Measurements from ENCODE around the gene C1orf167.

Gene C1orf167, protein sequence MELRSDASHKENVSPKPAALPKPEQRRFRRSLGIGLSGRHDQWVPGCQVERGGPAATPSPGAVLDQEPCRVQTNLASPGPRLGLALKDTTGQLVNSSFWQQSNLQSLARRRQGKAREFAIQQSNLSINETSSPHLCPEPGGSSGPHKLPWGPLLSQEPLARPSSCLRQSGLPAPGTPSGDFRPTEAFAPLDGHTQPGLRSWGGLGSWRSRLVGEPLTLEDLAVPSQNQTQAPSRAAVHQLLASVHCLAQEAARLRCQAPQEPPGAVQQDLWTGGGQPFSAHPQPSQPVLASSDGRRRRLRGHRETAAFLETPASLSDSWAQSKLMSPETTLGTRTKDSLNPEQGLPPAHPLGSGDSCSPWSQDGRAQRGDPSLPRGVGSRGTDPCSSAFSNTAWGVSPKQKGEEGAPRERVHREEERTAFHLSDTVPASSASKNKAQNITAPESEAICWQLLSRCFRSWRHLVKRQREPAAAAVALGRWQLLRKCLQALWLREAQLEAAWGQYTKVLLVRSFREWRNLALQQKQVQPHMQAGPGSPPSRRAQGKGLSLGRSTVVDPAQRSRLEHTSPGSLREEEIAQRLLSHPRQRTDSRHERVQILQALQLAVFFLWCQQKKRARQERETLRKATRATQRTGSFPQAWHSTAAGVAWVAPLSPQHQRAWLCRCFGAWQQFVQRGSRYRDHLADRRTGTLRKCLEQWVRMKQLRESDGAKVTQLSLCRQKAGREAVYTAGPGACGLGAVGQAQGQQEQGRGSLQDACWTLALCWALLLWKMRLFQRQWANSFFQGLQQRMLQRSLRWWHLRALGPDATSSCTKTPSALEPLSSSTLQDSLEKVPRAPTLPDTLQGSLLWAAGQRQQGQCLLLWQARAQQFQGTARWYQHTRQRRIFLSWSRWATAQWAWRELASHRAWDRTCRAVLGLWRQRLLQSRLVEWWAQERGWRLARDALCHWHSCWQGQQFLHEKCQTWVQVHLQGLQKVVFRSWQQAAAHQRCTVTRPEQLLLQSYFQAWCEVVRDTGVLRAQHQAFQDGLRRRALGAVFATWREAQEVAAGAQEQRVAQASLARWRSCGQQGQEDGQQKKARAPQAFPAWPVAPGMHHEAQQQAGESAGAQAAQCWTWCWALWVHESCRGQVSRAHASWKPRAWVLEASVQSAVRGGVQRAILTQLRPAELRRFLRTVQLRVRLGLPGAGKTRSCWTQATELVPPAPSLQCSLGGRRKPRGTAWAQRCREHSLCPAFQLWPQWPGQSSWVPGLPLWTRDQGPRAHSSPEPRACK (N-terminal part only)

DNA sequence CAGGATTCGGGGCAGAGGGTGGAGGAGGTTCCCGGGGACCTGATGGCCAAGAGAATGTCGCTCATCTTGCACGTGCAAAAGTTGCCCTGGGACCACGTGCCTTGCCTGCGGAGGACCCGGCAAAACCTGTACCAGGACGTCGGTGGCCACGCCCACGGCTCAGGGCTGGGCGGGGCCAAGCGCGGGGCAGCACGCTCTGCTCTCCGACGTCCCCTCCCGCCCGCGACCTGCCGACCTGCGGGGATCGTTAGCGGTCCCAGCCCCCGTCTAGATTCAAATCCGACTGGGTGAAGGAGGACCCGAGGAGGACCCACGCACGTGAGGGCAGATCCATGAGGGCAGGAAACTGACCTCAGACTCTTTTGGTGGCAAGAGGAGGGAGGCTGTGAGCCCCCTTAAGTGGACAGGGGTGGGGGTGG lies at the start of gene C1orf167:
Gene C1orf167 (plus strand): TSS at position 206 of the 419 bp plus-strand sequence. CDS start 2,208 bp downstream, outside the sequence.
- Histone ChIP-seq H3K4me1 (ENCODE audit: control insufficient read depth, low read depth, low read length) (peaks cover 9% of the 10 kb centered on the region), H3K27me3 (ENCODE audit: control insufficient read depth, insufficient read depth, low read length) (peaks cover 44% of the 10 kb centered on the region), H3K27ac (ENCODE audit: low read length) (no peak within 1 kb of the TSS), H3K36me3 (ENCODE audit: control insufficient read depth, low read depth, low read length) (no peaks in the 10 kb centered on the region), H3K9me3 (ENCODE audit: control insufficient read depth, low read depth, low read length) (no peaks in the 10 kb centered on the region), H3K4me3 (ENCODE audit: low read length) (peak within 1 kb of the TSS; percentile 34), H3K9ac (ENCODE audit: low read length) (no peak within 1 kb of the TSS)

DNA sequence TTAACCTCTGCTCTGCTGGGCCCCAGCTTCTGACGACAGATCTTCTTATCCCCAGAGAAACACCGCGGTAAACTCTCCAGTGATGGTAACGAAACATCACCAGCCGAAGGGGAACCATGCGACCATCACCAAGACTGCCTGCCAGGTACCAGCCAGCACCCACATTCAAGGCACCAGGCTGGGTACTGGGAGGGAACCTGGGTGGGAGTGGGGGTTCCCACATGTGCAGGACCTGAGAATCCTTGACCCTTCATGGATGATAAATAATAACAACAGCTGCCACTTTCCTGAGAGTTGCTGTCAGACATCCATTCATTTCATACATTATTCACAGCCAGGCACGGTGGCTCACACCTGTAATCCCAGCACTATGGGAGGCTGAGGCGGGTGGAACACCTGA lies 49.7 kb upstream of the C1orf167 start:
- no peak overlapping the region for H3K27ac ChIP-seq (ENCODE audit: low read length)

DNA sequence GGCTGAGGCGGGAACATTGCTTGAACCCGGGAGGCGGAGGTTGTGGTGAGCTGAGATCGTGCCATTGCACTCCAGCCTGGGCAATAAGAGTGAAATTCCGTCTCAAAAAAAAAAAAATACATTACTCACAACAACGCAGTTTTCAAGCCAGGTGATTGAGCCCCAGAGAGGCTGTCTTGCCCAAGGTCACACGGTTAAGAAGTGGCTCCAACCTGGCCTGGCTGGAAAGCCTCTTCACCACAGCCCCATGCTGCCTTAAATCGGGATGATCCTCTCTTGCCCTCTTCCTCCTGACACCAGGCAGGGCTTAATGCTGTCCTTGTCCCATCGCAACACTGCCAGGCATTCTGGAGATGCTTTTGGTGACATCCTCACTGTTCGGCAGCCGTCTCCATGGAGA lies 48.9 kb upstream of the C1orf167 start:
- Histone ChIP-seq H3K9me3 (ENCODE audit: control insufficient read depth, low read depth, low read length) (no peaks in the 10 kb centered on the region), H3K27me3 (ENCODE audit: control insufficient read depth, insufficient read depth, low read length) (no peaks in the 10 kb centered on the region), H3K4me1 (ENCODE audit: control insufficient read depth, low read depth, low read length) (no peaks in the 10 kb centered on the region), H3K36me3 (ENCODE audit: control insufficient read depth, low read depth, low read length) (peaks cover 8% of the 10 kb centered on the region), H3K9ac (ENCODE audit: low read length) (no peak overlapping the region), H3K4me3 (ENCODE audit: low read length) (no peak overlapping the region), H3K27ac (ENCODE audit: low read length) (no peak overlapping the region)

More for the DNA sequence above, 49.7 kb upstream of the C1orf167 start:
- Histone ChIP-seq H3K9me3 (ENCODE audit: control insufficient read depth, low read depth, low read length) (no peaks in the 10 kb centered on the region), H3K9ac (ENCODE audit: low read length) (no peak overlapping the region), H3K4me3 (ENCODE audit: low read length) (no peak overlapping the region), H3K36me3 (ENCODE audit: control insufficient read depth, low read depth, low read length) (peaks cover 8% of the 10 kb centered on the region), H3K27me3 (ENCODE audit: control insufficient read depth, insufficient read depth, low read length) (no peaks in the 10 kb centered on the region), H3K4me1 (ENCODE audit: control insufficient read depth, low read depth, low read length) (peaks cover 4% of the 10 kb centered on the region)

DNA sequence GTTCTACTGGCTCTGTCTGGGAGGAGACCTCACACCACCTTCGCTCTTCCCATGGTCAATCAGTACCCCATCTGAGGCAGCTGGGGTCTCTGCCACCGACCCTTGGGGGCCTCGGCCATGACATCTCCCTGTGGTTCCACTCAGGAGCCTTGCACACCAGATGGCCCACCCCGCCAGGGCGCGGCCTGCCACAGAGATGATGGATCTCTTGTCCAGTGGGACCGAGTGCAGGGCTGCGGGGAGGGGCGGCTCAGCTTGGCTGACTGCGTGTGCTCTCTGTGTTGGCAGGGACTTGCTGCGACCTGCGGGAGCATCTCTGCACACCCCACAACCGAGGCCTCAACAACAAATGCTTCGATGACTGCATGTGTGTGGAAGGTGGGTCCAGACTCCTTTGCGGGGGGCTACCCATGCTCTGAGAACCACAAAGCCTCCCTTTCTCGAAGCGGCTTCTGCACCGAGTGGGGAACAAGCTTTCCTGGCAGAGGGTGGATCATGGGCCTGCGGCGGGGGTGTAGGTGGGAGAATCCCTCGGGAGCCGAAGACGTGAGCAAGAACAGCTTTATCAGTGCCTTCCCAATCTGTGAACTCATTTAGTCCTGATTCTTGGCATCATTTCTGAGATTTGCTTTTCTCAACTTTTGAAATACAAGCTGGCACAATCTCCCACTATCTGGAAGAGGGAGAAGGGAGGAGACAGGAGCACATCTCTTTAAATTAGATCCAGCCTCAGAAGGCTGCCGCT lies 47.0 kb upstream of the C1orf167 start:
- H3K27me3 ChIP-seq (ENCODE audit: control insufficient read depth, insufficient read depth, low read length): no peaks in the 10 kb centered on the region
- no peaks in the 10 kb centered on the region for H3K9me3 ChIP-seq (ENCODE audit: control insufficient read depth, low read depth, low read length)
- no peak overlapping the region for H3K4me3 ChIP-seq (ENCODE audit: low read length)
- H3K9ac ChIP-seq (ENCODE audit: low read length): no peak overlapping the region
- no peaks in the 10 kb centered on the region for H3K4me1 ChIP-seq (ENCODE audit: control insufficient read depth, low read depth, low read length)
- H3K27ac ChIP-seq (ENCODE audit: low read length): no peak overlapping the region
- peaks cover 8% of the 10 kb centered on the region for H3K36me3 ChIP-seq (ENCODE audit: control insufficient read depth, low read depth, low read length)

DNA sequence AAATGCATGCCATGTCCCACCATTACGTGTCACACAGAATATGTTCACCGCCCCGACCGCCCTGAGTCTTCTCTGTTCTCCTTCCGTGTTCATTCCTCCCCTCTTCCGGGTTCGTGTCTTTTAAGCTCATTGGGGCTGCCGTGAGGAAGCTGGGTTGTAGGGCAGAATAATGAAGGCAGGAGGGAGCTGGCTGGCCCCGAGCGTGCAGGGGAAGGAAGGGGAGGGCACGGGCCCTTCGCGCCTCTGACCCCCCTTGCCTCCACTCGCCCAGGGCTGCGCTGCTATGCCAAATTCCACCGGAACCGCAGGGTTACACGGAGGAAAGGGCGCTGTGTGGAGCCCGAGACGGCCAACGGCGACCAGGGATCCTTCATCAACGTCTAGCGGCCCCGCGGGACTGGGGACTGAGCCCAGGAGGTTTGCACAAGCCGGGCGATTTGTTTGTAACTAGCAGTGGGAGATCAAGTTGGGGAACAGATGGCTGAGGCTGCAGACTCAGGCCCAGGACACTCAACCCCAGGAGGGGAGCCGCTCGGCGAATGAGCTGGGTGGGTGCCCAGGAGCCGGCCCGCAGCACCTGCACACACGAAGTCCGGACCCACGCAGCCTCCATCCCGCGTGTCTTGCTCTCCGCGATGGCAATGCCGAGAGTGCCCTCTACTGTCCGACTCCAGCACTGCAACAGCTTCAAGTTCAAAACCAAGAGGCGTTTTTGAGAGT lies 42.5 kb upstream of the C1orf167 start:
- Histone ChIP-seq H3K9ac (ENCODE audit: low read length) (no peak overlapping the region), H3K9me3 (ENCODE audit: control insufficient read depth, low read depth, low read length) (no peaks in the 10 kb centered on the region), H3K27me3 (ENCODE audit: control insufficient read depth, insufficient read depth, low read length) (no peaks in the 10 kb centered on the region), H3K36me3 (ENCODE audit: control insufficient read depth, low read depth, low read length) (peaks cover 6% of the 10 kb centered on the region), H3K4me1 (ENCODE audit: control insufficient read depth, low read depth, low read length) (no peaks in the 10 kb centered on the region), H3K27ac (ENCODE audit: low read length) (no peak overlapping the region), H3K4me3 (ENCODE audit: low read length) (peak overlapping the region; percentile 46)

DNA sequence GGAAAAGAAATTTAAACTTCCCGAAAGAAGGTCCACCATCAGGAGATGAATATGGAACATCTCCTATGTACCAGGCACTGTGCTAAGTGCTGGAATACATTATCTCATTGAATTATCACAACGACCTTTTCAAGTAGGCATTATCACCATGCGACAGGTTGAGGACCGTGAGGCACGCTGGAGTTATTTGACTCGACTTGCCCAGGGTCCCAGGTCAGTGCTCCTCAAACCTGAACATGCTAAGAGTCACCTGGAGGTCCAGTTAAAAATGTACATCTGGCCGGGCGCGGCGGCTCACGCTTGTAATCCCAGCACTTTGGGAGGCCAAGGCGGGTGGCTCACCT lies 42.0 kb upstream of the C1orf167 start:
- Histone ChIP-seq H3K9me3 (ENCODE audit: control insufficient read depth, low read depth, low read length) (no peaks in the 10 kb centered on the region), H3K36me3 (ENCODE audit: control insufficient read depth, low read depth, low read length) (peaks cover 6% of the 10 kb centered on the region), H3K27me3 (ENCODE audit: control insufficient read depth, insufficient read depth, low read length) (no peaks in the 10 kb centered on the region), H3K27ac (ENCODE audit: low read length) (no peak overlapping the region), H3K4me3 (ENCODE audit: low read length) (peak overlapping the region; percentile 46), H3K4me1 (ENCODE audit: control insufficient read depth, low read depth, low read length) (no peaks in the 10 kb centered on the region), H3K9ac (ENCODE audit: low read length) (no peak overlapping the region)

DNA sequence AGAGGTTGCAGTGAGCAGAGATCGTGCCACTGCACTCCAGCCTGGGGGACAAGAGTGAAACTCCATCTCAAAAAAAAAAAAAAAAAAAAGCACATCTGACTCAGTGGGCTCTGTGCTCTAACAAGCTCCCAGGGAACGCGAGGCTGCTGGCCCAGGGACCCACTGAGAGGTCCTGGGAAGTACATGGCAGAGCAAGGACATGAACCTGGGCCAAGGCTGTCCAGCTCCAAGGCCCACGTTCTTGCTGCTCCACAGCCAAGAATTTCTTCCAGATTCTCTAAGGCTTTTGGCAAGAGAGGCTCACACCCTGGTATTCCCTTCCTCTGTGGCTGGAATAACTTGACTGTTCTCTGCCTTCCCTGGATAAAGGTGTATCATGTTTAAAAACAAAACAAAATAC lies 41.5 kb upstream of the C1orf167 start:
- Histone ChIP-seq H3K9ac (ENCODE audit: low read length) (no peak overlapping the region), H3K9me3 (ENCODE audit: control insufficient read depth, low read depth, low read length) (no peaks in the 10 kb centered on the region), H3K36me3 (ENCODE audit: control insufficient read depth, low read depth, low read length) (peaks cover 6% of the 10 kb centered on the region), H3K4me1 (ENCODE audit: control insufficient read depth, low read depth, low read length) (peaks cover 2% of the 10 kb centered on the region), H3K27ac (ENCODE audit: low read length) (no peak overlapping the region), H3K27me3 (ENCODE audit: control insufficient read depth, insufficient read depth, low read length) (no peaks in the 10 kb centered on the region), H3K4me3 (ENCODE audit: low read length) (no peak overlapping the region)

DNA sequence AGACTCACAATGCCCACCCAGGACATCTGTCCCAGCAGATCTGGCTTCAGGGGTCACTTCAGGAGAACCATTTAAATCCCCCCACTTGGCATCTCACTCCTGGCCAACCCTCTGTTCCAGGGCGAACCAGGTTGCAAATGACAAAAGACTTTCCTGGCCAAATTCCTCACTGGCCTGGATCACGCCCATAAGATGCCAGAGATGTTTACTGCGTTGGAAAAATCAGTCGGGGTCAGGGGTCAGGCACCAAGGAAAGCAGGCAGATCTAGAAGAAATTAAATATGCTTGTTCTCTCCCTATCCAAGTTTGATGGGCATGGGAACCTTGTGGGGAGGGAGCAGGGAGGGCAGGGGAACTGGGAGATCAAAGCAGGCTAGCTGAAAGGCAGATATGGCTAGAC lies 40.7 kb upstream of the C1orf167 start:
- Histone ChIP-seq H3K9ac (ENCODE audit: low read length) (no peak overlapping the region), H3K36me3 (ENCODE audit: control insufficient read depth, low read depth, low read length) (peaks cover 6% of the 10 kb centered on the region), H3K9me3 (ENCODE audit: control insufficient read depth, low read depth, low read length) (no peaks in the 10 kb centered on the region), H3K27me3 (ENCODE audit: control insufficient read depth, insufficient read depth, low read length) (no peaks in the 10 kb centered on the region), H3K4me1 (ENCODE audit: control insufficient read depth, low read depth, low read length) (peaks cover 6% of the 10 kb centered on the region), H3K4me3 (ENCODE audit: low read length) (no peak overlapping the region), H3K27ac (ENCODE audit: low read length) (no peak overlapping the region)

DNA sequence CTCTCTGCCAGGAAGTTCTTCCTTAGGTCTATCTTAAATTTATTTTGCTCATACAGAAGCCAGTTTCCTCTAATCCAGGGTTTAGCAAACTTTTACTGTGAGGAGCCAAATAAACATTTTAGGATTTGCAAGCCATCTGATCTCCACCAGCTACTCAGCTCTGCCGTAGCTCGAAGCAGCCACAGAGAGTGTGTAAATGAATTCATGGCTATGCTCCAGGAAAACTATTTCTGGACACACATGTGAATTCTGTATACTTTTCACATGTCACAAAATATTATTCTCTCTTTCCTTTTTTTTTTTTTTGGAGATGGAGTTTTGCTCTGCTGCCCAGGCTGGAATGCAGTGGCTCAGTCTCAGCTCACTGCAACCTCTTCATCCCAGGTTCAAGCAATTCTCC lies 39.5 kb upstream of the C1orf167 start:
- no peak overlapping the region for H3K27ac ChIP-seq (ENCODE audit: low read length)
- no peak overlapping the region for H3K9ac ChIP-seq (ENCODE audit: low read length)
- peaks cover 6% of the 10 kb centered on the region for H3K36me3 ChIP-seq (ENCODE audit: control insufficient read depth, low read depth, low read length)
- no peak overlapping the region for H3K4me3 ChIP-seq (ENCODE audit: low read length)
- H3K9me3 ChIP-seq (ENCODE audit: control insufficient read depth, low read depth, low read length): no peaks in the 10 kb centered on the region
- no peaks in the 10 kb centered on the region for H3K27me3 ChIP-seq (ENCODE audit: control insufficient read depth, insufficient read depth, low read length)
- peaks cover 6% of the 10 kb centered on the region for H3K4me1 ChIP-seq (ENCODE audit: control insufficient read depth, low read depth, low read length)

DNA sequence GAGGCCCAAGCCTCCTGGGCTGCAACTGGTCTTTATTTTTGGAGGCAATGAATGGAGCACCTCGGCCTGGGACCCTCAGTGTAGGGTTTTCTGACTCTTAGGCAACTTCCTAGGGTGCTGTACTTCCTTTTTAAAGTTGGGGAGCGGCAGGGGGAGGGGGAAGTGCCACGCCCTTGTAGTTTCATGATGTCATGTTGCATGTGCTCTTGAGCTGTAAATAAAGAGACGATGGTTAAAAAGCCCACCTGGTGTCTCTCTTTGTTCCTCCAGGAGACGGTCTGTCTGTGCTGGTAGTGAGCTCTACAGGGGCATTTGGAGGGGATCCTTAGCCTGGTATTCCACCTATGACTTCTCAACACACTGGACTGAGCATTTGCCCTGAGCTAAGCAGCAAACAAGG lies 36.4 kb upstream of the C1orf167 start:
- H3K4me3 ChIP-seq (ENCODE audit: low read length): no peak overlapping the region
- H3K36me3 ChIP-seq (ENCODE audit: control insufficient read depth, low read depth, low read length): peaks cover 6% of the 10 kb centered on the region
- H3K27me3 ChIP-seq (ENCODE audit: control insufficient read depth, insufficient read depth, low read length): no peaks in the 10 kb centered on the region
- no peaks in the 10 kb centered on the region for H3K9me3 ChIP-seq (ENCODE audit: control insufficient read depth, low read depth, low read length)
- peaks cover 23% of the 10 kb centered on the region for H3K4me1 ChIP-seq (ENCODE audit: control insufficient read depth, low read depth, low read length)
- no peak overlapping the region for H3K9ac ChIP-seq (ENCODE audit: low read length)
- H3K27ac ChIP-seq (ENCODE audit: low read length): no peak overlapping the region

All from iPS-18a (cell line).